NCI-H226 (cell line): ENCODE results near the gene SPSB1.

Source experiments
- DNase-seq: peaks from one replicate; pipeline ENCODE4 v3.0.0-alpha.2; 2015

The SPSB1 gene

GRCh38 chr1:9320520-9321479 is 28.1 kb downstream of the SPSB1 start:
- DNase-seq = no peak

- DNase-seq = no peak
These were observed 28.8 kb downstream of the SPSB1 start for GRCh38 chr1:9321480-9321849.

GRCh38 chr1:9321986-9322660 is 29.4 kb downstream of the SPSB1 start:
- DNase-seq = no peak

GRCh38 chr1:9322661-9323244 is 30.1 kb downstream of the SPSB1 start:
- DNase-seq = no peak

- no peak for DNase-seq
These were observed 31.8 kb downstream of the SPSB1 start for GRCh38 chr1:9324246-9325096.

- DNase-seq = no peak
These were observed 33.9 kb downstream of the SPSB1 start for GRCh38 chr1:9326596-9326995.

- DNase-seq = no peak
These were observed 35.5 kb downstream of the SPSB1 start for GRCh38 chr1:9328201-9328600.

GRCh38 chr1:9328715-9329114 is 36.0 kb downstream of the SPSB1 start:
- DNase-seq = no peak

- no peak for DNase-seq
These were observed 38.3 kb downstream of the SPSB1 start for GRCh38 chr1:9331016-9331415.

GRCh38 chr1:9331558-9332346 is 39.1 kb downstream of the SPSB1 start:
- DNase-seq = no peak

- DNase-seq = no peak
These were observed 39.9 kb downstream of the SPSB1 start for GRCh38 chr1:9332513-9333143.

- DNase-seq = no peak
These were observed 45.9 kb downstream of the SPSB1 start for GRCh38 chr1:9338397-9339246.

- DNase-seq = no peak
These were observed 47.6 kb downstream of the SPSB1 start for GRCh38 chr1:9340172-9340854.

GRCh38 chr1:9340864-9341263 is 48.2 kb downstream of the SPSB1 start:
- no peak for DNase-seq

GRCh38 chr1:9341301-9341845 is 48.7 kb downstream of the SPSB1 start:
- DNase-seq = no peak

GRCh38 chr1:9343269-9343668 is 50.6 kb downstream of the SPSB1 start:
- no peak for DNase-seq

- DNase-seq = no peak
These were observed 51.9 kb downstream of the SPSB1 start for GRCh38 chr1:9344426-9345200.

GRCh38 chr1:9345471-9345870 is 52.8 kb downstream of the SPSB1 start:
- no peak for DNase-seq

GRCh38 chr1:9345922-9346321 is 53.2 kb downstream of the SPSB1 start:
- no peak for DNase-seq
